Epithelial cell of proximal tubule (primary cell): Measurements from ENCODE around the gene IFI6. TPM values are rescaled to one million over a fixed set of nuclear protein-coding genes. Genes with fewer than 3 reads are reported as not detected.

Source experiments
- DNase-seq: peaks from one replicate; pipeline ENCODE4 v3.0.0-alpha.2; 2011; ENCODE audit warnings: low read depth
- H3K4me3 ChIP-seq: 2 replicates; pipeline ENCODE4 v1.5.1; 2011; ENCODE audit warnings: low read depth, mild to moderate bottlenecking, low read length
- total RNA-seq: library from RNA; depleted of rRNA; stranded (reverse); fragments of >200 nt; gene quantifications from 2 replicates; pipeline ENCODE4 v1.2.3, GENCODE V29; 2015
- TF ChIP-seq, protein P1 (sequence below): conservative IDR thresholded peaks from 2 replicates; pipeline ENCODE4 v1.5.1; 2012; ENCODE audit warnings: low read depth, mild to moderate bottlenecking, low read length

IFI6 gene
- total RNA-seq, 1 donor from 2014 or later, result 28.3 TPM

DNA sequence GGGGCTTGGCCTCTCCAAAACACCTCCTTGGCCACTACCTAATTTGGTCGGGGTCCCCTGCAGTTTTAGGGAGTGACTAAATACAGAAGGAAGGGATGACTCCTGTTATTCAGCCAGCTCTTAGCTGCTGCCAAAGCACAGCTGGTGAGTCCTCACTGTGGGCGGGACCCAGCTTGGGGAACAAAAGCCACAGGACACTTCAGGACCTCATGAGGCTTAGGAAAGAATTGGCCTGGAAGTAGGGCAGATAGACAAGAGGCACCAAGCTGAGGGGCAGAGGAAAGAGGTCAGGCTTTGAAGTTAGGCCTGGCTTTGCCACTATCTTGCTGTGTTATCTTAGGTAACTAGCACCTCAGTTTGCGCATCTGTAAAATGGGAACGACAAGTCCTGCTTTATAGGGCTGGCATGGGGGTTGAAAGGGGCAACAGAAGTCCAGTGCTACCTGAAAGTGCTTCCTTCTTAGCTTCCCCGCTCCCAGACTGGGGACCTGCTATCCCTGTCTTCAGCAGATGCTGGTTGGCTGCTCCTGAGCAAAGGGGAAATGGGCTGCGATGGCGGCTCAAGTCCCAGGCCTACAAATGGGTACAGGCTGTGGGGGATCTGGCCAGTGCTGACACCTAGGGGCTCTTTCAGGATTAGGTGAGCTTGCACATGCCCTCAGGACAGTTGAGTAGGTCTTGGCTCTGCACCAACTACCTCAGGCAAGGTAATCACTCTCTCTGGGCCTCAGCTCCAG is 15.7 kb downstream of the IFI6 start:
- H3K4me3 ChIP-seq, result no peak overlapping the region
- no peak for DNase-seq
- TF ChIP-seq, protein P1, sequence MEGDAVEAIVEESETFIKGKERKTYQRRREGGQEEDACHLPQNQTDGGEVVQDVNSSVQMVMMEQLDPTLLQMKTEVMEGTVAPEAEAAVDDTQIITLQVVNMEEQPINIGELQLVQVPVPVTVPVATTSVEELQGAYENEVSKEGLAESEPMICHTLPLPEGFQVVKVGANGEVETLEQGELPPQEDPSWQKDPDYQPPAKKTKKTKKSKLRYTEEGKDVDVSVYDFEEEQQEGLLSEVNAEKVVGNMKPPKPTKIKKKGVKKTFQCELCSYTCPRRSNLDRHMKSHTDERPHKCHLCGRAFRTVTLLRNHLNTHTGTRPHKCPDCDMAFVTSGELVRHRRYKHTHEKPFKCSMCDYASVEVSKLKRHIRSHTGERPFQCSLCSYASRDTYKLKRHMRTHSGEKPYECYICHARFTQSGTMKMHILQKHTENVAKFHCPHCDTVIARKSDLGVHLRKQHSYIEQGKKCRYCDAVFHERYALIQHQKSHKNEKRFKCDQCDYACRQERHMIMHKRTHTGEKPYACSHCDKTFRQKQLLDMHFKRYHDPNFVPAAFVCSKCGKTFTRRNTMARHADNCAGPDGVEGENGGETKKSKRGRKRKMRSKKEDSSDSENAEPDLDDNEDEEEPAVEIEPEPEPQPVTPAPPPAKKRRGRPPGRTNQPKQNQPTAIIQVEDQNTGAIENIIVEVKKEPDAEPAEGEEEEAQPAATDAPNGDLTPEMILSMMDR, result no peak

DNA sequence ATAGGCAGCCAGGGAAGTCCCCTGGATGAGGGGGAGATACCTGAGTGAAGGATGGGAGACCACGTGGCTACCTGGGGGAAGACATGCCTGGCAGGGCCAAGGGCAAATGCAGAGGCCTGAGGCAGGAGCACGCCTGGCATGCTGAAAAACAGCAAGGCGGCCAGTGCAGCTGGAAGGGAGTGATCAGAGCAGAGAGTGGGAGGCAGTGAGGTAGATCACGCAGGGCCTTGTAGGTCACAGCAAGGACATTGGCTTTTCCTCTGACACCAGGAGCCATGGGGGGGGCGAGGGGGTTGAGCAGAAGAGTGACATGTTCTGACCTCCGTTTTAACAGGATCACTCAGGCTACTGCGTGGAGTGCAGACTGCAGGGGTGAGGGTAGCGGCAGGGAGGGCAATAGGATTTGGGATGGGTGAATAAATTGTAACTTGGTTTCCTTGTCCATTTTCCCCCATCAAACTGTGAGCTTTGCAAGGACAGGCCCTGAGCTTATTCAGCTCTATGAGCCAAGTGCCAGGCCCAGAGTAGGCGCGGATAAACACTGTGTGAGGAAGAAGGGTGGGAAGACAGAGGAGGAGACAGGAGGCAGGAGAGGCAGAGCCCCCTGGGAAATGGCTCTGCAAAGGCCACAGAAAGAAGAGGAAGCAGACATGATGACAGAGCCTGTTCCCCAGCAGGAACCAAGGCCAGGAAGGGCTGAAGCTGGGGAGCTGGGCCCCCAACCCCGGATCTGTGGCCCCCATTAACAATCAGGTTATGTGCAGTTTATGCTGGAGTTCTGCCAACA is 16.6 kb downstream of the IFI6 start:
- H3K4me3 ChIP-seq, result no peak overlapping the region
- TF ChIP-seq, protein P1, result no peak
- no peak for DNase-seq

DNA sequence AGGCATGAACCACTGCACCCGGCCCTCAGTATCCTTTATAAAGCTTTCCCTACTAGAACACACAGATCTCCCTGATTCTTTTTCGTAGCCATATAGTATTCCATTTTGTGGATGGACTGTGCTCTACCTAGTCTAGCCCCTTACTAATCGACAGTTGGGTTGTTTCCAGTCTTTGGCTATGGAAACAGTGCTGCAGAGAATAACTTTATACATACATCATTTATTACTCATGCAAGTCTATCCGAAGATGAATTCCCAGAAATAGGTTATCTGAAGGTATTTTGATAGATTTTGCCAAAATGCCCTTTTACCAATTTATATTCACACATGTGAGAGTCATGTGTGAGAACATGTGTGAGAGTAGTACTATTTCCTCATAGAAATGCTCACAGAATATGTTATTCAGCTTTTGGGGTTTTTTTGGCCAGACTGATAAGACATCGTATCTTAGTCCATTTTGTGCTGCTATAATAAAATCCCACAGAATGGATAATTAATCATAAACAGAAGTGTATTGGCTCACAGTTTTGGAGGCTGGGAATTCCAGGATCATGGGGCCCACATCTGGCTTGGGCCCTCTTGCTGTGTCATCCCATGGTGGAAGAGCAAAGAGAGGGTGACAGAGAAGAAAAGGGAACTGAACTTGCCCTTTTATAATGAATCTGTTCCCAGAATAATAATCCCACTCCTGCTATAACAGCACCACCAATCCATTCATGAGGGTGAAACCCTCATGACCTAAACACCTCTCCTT is 19.7 kb downstream of the IFI6 start:
- TF ChIP-seq, protein P1, result no peak
- H3K4me3 ChIP-seq, result no peak overlapping the region
- DNase-seq, result no peak

DNA sequence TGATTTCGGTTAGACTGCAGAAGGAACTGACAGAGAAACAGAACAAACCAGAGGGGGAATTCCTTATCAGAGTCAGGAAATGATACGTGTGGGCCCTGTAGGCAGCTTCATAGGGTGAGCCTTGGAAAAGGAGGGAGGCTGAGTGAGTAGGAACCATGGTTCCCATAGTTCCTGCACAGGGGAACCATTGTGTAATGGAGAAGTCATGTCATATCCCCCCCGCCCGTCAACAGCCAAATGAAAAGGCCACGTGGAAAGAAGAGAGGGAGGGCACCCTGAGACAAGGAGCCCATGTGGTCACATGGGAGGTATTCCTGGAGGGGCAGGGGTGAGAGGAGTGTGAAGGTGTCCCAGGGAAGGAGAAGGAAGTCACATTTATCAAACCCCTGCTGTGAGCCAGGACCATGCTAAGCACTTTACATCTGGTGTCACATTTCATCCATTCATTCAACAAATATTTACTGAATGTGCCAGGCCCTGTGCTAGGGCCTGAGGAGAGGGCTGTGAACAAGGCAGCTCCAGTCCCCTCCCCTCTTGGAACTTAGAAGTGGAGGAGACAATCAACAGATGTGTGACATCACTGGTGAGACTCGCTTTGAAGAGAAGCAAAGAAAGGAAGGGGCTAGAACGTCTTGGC is 21.3 kb downstream of the IFI6 start:
- TF ChIP-seq, protein P1, result no peak
- no peak overlapping the region for H3K4me3 ChIP-seq
- DNase-seq, result no peak

DNA sequence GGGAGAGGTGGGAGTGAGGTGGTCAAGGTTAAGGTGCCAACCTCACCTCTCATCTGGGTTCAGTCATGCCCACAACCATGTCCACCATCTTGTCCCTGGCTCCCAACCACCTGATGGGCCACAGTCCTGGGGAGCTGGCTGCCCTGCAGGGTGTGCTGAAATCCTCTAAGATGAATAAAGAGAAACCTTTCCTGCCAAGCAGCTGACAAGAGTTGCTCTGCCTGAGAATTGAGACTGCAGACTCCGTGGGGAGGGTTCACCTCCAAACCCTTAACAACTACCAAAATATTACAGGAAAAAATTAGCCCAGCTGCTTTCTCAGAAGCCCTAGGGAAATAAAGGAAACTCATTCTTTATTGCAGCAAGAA is 21.8 kb downstream of the IFI6 start:
- TF ChIP-seq, protein P1, result no peak
- no peak for DNase-seq
- H3K4me3 ChIP-seq, result no peak overlapping the region

DNA sequence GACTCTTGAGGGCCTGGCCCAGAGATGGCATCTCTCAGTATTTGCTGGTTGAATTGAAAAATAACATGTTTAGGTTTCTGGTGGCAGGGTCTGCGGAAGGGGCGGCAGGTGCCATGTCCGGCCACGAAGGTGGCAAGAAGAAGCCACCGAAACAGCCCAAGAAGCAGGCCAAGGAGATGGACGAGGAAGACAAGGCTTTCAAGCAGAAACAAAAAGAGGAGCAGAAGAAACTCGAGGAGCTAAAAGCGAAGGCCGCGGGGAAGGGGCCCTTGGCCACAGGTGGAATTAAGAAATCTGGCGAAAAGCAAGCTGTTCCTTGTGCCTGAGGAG is 22.7 kb downstream of the IFI6 start:
- no peak for DNase-seq
- TF ChIP-seq, protein P1, result no peak
- no peak overlapping the region for H3K4me3 ChIP-seq
